SK-N-MC (cell line): ENCODE results near the gene TMEFF2.
"Not testable (repeated sequence)": the region's sequence is repeated elsewhere in the genome, so short reads cannot be mapped to it uniquely, and the experiment has no call there.

Experiments used
- DNase-seq: peaks from one replicate; pipeline ENCODE4 v3.0.0-alpha.2; 2011; ENCODE audit warnings: low read depth, low spot score
- H3K27ac ChIP-seq: fragments of 200-600 bp; sonication (generic); 2 replicates; pipeline ENCODE4 v1.5.1; 2016; ENCODE audit warnings: mixed run types
- H3K36me3 ChIP-seq: fragments of 200-600 bp; sonication (generic); 2 replicates; pipeline ENCODE4 v1.6.1; 2017; ENCODE audit warnings: antibody characterized with exemption, low read length, mixed read lengths; ENCODE audit not compliant: insufficient read depth
- H3K4me3 ChIP-seq: fragments of 200-600 bp; sonication (generic); 2 replicates; pipeline ENCODE4 v1.5.1; 2016
- H3K9ac ChIP-seq: fragments of 200-600 bp; sonication (generic); 2 replicates; pipeline ENCODE4 v1.8.0; 2017; ENCODE audit warnings: mixed run types, mixed read lengths; ENCODE audit not compliant: insufficient read length
- H3K9me3 ChIP-seq: fragments of 200-600 bp; sonication (generic); 2 replicates; pipeline ENCODE4 v1.6.1; 2017; ENCODE audit warnings: low read depth, mild to moderate bottlenecking, antibody characterized with exemption, low read length, moderate library complexity, mixed read lengths
- EZH2 ChIP-seq: fragments of 200-600 bp; sonication (generic); IDR thresholded peaks from one replicate; pipeline ENCODE4 v1.6.1; 2017; ENCODE audit warnings: antibody characterized with exemption
- FOXP2 ChIP-seq: optimal IDR thresholded peaks from 2 replicates; pipeline ENCODE3; 2011; ENCODE audit warnings: mild to moderate bottlenecking, moderate library complexity; ENCODE audit not compliant: insufficient read depth; ENCODE audit errors: extremely low read length, control extremely low read depth
- POLR2AphosphoS5 ChIP-seq: IDR thresholded peaks from 2 replicates; pipeline ENCODE4 v1.6.1; 2012; ENCODE audit warnings: mild to moderate bottlenecking, low read depth, low read length, borderline replicate concordance

The TMEFF2 gene

DNA sequence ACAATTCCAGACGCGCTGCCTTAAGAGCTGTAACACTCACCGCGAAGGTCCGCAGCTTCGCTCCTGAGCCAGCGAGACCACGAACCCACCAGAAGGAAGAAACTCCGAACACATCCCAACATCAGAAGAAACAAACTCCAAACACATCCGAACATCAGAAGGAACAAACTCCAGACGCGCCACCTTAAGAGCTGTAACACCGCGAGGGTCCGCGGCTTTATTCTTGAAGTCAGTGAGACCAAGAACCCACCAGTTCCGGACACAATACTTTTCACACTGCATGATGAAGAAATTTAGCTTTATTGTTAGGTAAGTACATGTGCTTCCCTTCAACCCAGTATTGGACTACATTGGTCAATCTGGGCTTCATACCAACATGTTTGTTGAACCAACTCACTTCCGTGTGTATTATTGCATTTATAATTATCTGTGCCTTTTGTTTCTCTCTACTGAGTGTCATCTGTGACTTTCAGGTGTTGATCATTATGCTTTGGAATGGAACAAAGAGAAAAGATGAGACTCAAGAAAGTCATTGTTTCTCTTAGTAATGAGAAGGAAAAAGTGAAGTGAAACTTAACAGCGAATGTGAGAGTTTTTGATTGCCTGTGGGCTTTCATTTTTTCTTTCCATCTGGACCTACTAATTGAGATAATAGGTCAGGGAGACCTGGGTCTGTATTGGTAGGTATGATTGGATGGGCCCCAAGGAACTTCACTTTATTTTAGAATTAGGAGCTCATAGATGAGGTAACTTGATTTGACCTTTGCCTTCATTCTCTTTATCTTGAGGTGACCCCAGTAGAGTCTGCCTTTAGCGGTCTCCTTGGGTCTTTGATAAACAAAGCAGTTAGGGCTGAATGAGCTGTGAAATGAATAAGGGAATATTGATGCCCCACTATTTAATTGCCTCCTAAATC lies 271.7 kb downstream of the TMEFF2 start:
- TF ChIP-seq POLR2AphosphoS5: no peak
- TF ChIP-seq EZH2: no peak
- no peak for TF ChIP-seq FOXP2
- Histone ChIP-seq H3K36me3 (no peaks in the 10 kb centered on the region), H3K4me3 (no peak overlapping the region), H3K27ac (no peak overlapping the region), H3K9me3 (no peaks in the 10 kb centered on the region), H3K9ac (no peak overlapping the region)
- DNase-seq: no peak

DNA sequence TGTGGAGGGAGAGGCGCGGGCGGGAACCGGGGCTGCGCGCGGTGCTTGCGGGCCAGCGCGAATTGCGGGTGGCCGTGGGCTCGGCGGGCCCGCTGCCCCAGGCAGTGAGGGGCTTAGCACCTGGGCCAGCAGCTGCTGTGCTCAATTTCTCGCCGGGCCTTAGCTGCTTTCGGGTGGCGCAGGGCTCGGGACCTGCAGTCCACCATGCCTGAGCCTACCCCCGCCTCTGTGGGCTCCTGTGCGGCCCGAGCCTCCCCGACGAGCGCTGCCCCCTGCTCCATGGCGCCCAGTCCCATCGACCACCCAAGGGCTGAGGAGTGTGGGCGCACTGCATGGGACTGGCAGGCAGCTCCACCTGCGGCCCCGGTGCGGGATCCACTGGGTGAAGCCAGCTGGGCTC lies 273.1 kb downstream of the TMEFF2 start:
- not testable (repeated sequence) for H3K9me3 ChIP-seq, H3K36me3 ChIP-seq, H3K4me3 ChIP-seq, H3K27ac ChIP-seq, DNase-seq, H3K9ac ChIP-seq

DNA sequence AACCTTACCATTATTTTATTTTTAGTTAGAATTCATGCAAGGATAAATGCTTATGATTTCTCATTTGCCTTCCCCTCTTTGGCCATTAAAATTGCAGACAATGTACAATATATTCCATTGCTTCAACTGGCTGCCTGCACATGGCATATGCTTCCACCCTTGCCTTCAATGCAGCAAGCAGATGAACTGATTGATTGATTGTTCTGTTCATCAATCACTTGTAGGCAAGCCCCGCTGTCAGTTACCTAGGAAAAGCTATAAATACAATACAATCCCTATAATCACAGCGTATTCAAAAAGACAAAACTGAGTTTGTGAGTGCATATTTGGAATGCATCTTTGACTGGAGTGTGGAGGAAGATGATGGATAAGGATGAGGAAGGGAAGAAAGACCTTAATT lies 274.2 kb downstream of the TMEFF2 start:
- Histone ChIP-seq H3K9ac (no peak overlapping the region), H3K27ac (no peak overlapping the region), H3K4me3 (no peak overlapping the region), H3K36me3 (no peaks in the 10 kb centered on the region), H3K9me3 (no peaks in the 10 kb centered on the region)
- TF ChIP-seq EZH2 (no peak), FOXP2 (no peak), POLR2AphosphoS5 (no peak)
- no peak for DNase-seq

DNA sequence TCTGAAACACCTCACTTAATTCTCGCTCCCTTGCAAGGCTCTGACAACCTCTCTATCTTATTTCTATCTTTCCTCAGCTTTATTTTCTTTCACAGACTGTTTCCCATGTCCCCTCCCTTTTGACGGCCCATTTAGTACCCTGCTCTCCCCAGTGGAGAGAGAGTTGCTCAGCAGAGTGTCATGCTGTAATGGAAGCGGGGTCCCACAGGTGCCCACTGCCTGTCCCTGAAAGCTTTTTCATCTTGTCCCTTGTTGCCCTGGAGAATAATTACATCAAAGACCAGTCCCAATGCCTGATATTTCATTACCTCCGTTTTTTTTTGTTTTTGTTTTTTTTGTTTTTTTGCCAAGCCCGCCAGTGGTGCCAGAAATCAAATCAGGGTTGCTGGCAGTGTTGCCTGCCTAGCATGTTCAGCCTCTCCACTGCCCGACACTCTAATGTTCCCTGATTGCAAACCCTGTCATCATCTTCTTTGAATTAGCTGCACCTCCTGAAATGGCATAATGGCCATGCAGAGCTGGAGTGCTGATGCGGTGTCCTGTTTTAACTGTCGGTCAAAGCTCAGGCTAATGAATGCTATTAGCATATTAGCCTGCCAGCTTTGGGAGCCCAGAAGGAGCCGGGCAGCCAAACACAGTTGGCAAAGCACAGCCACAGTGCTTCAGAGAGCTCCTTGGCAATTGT lies 276.6 kb downstream of the TMEFF2 start:
- no peak overlapping the region for H3K4me3 ChIP-seq
- DNase-seq: no peak
- TF ChIP-seq FOXP2 (no peak), POLR2AphosphoS5 (no peak), EZH2 (no peak)

DNA sequence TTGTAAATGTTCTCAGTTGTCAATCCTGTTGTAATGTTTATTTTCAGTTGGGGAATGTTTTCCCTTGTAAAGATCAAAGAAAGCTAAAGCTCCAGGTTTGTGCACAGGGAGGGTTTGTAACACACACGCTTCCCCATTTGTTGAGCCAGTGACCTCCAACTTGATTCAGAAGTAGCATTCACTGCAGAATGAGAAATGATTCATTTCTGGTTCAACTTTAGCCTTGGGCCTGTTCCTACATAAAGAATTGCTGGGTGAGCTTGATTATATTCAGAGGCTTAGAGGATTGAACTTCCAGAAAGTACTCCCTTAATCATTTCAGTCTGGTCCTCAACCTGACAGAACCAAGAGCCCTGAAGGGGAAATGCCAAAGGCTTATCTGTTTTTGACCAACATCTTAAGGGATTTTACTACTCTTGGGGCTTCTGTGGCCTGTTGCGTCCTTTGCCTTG lies 277.3 kb downstream of the TMEFF2 start:
- no peak overlapping the region for H3K9ac ChIP-seq
- H3K9me3 ChIP-seq: no peaks in the 10 kb centered on the region
- TF ChIP-seq POLR2AphosphoS5: no peak
- DNase-seq: no peak
- H3K36me3 ChIP-seq: no peaks in the 10 kb centered on the region
- H3K4me3 ChIP-seq: no peak overlapping the region
- H3K27ac ChIP-seq: no peak overlapping the region

More for the DNA sequence above, 276.6 kb downstream of the TMEFF2 start:
- Histone ChIP-seq H3K9ac (no peak overlapping the region), H3K27ac (no peak overlapping the region), H3K36me3 (no peaks in the 10 kb centered on the region), H3K9me3 (no peaks in the 10 kb centered on the region)

DNA sequence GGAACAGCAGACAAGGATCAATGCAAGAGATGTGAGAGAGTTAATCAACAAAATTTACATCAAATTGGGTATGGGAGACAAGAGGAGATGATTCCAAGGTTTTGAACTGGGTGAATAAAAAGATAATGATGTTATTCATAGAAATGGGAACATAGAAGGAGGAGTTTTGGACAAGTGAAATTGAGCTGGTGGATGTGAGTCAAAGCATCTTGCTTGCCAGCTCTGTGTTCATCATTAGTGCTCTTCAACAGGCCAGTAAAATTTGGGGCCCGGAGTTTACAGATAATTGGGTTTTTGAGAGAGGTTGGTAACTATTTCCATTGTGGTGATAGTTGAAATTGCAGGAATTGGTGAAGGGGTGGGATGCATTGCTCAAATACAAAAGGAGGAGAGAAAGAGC lies 277.9 kb downstream of the TMEFF2 start:
- Histone ChIP-seq H3K9me3 (no peaks in the 10 kb centered on the region), H3K36me3 (no peaks in the 10 kb centered on the region), H3K9ac (no peak overlapping the region), H3K4me3 (no peak overlapping the region), H3K27ac (no peak overlapping the region)
- DNase-seq: no peak
- no peak for TF ChIP-seq FOXP2
- no peak for TF ChIP-seq EZH2
- TF ChIP-seq POLR2AphosphoS5: no peak

DNA sequence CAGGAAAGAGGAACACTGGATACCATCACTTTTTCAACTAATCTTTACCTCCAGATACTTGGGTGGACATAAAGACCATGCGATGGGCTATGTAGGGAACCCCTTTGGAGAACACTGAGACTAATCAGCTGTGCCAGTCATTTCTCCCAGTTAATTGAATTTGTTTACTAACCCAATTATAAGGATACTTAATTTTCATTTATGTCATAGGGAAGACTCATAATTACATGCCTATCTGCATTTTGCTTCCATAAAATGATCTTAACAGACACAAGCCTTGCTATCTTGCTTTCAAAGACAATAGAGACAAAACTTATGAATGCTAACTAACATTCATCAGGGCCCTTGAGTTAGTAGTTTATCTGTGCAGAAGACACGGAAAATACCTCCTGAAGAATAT lies 279.0 kb downstream of the TMEFF2 start:
- H3K4me3 ChIP-seq: no peak overlapping the region
- DNase-seq: no peak
- TF ChIP-seq FOXP2 (no peak), POLR2AphosphoS5 (no peak), EZH2 (no peak)
- H3K36me3 ChIP-seq: no peaks in the 10 kb centered on the region
- no peak overlapping the region for H3K9ac ChIP-seq
- H3K9me3 ChIP-seq: no peaks in the 10 kb centered on the region
- H3K27ac ChIP-seq: no peak overlapping the region

DNA sequence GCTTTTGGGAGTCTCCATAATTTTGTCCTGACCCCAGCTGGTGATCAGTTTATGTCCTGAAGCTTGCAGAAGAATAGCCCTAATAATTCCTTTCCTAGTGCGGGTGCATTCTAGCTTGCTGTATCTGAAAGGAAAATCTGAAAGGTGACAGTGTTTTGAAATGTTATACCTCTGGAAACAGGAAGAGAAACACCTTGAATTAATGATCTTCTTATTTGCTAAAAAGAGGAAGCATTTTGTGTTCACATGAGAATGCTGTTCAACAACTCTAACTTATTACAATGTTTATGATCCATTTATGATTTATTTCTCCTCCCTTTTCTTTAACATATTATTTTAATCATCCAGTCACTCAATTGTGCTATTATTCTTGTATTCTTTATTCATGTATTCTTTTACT lies 280.9 kb downstream of the TMEFF2 start:
- no peak for DNase-seq
- no peak overlapping the region for H3K9ac ChIP-seq

More for the DNA sequence above, 280.9 kb downstream of the TMEFF2 start:
- Histone ChIP-seq H3K4me3 (no peak overlapping the region), H3K36me3 (no peaks in the 10 kb centered on the region), H3K27ac (no peak overlapping the region), H3K9me3 (no peaks in the 10 kb centered on the region)
- no peak for TF ChIP-seq EZH2
- TF ChIP-seq FOXP2: no peak
- no peak for TF ChIP-seq POLR2AphosphoS5
